PC-9 (cell line): Measurements from ENCODE around the gene ACOT2. TPM values are rescaled to one million over a fixed set of nuclear protein-coding genes. Genes with fewer than 3 reads are reported as not detected.
"Not testable (repeated sequence)": the region's sequence is repeated elsewhere in the genome, so short reads cannot be mapped to it uniquely, and the experiment has no call there.

Source experiments
- BruUV-seq: library from RNA; stranded (reverse); fragments of 400-500 nt; replicated peaks from 2 replicates; lab custom pipeline; 2021; lab: Mats Ljungman, UMichigan
- CTCF ChIA-PET: fragments of 300-600 bp; sonication (Branson Sonifier 250); formaldehyde crosslinking; loops from one replicate; lab custom pipeline; 2022; ENCODE audit warnings: antibody characterized with exemption; lab: Charles Lee
- POLR2A ChIA-PET: fragments of 300-600 bp; sonication (Branson Sonifier 250); formaldehyde crosslinking; loops from one replicate; lab custom pipeline; 2022; ENCODE audit warnings: antibody characterized with exemption; ENCODE audit not compliant: unreplicated experiment; lab: Charles Lee
- DNase-seq, 2 experiments: peaks; one replicate each; pipeline versions ENCODE4 v3.0.0 to v3.0.0-alpha.2; 2015 to 2022; ENCODE audit warnings: mixed read lengths in 1 of 2
- H2AFZ ChIP-seq: fragments of 200-600 bp; sonication (generic); 2 replicates; pipeline ENCODE4 v1.8.1; 2017; ENCODE audit warnings: antibody characterized with exemption
- H3F3A ChIP-seq: fragments of 200-600 bp; sonication (generic); 2 replicates; pipeline ENCODE4 v1.8.1; 2017; ENCODE audit warnings: antibody characterized with exemption, mild to moderate bottlenecking, low read depth; ENCODE audit not compliant: insufficient read depth
- H3K27ac ChIP-seq: fragments of 200-600 bp; sonication (generic); 2 replicates; pipeline ENCODE4 v1.6.1; 2016; ENCODE audit warnings: mixed run types
- H3K27me3 ChIP-seq: fragments of 200-600 bp; sonication (generic); 2 replicates; pipeline ENCODE4 v1.6.1; 2016; ENCODE audit warnings: low read depth, mixed run types; ENCODE audit not compliant: insufficient read depth
- H3K36me3 ChIP-seq: fragments of 200-600 bp; sonication (generic); 2 replicates; pipeline ENCODE4 v1.6.1; 2016; ENCODE audit warnings: low read depth, mixed run types
- H3K4me1 ChIP-seq: fragments of 200-600 bp; sonication (generic); replicated peaks from 2 replicates; pipeline ENCODE4 v1.6.1; 2016; ENCODE audit warnings: mixed run types; ENCODE audit not compliant: insufficient read depth
- H3K4me2 ChIP-seq: fragments of 200-600 bp; sonication (generic); 2 replicates; pipeline ENCODE4 v1.6.1; 2017; ENCODE audit warnings: mixed run types
- H3K4me3 ChIP-seq: fragments of 200-600 bp; sonication (generic); 2 replicates; pipeline ENCODE4 v1.6.1; 2016; ENCODE audit warnings: mixed run types
- H3K79me2 ChIP-seq: fragments of 200-600 bp; sonication (generic); 2 replicates; pipeline ENCODE4 v1.6.1; 2017; ENCODE audit warnings: low read depth, mixed run types
- H3K9me2 ChIP-seq: fragments of 200-600 bp; sonication (generic); 2 replicates; pipeline ENCODE4 v1.8.1; 2017; ENCODE audit warnings: mild to moderate bottlenecking; ENCODE audit not compliant: insufficient read depth
- H3K9me3 ChIP-seq: fragments of 200-600 bp; sonication (generic); 2 replicates; pipeline ENCODE4 v1.8.1; 2016; ENCODE audit warnings: low read depth; ENCODE audit not compliant: insufficient read depth
- H4K20me1 ChIP-seq: fragments of 200-600 bp; sonication (generic); 2 replicates; pipeline ENCODE4 v1.8.1; 2017; ENCODE audit not compliant: insufficient read depth
- EZH2 ChIP-seq: fragments of 200-600 bp; sonication (generic); IDR thresholded peaks from 2 replicates; pipeline ENCODE4 v1.8.0; 2017; ENCODE audit warnings: antibody characterized with exemption, low read depth
- intact Hi-C: fragments of 100-400 bp; cut with micrococcal nuclease; formaldehyde crosslinking; loops from one replicate; pipeline ENCODE4 v1.10.0; 2022; ENCODE audit not compliant: unreplicated experiment
- total RNA-seq: library from RNA; stranded (reverse); gene quantifications from 2 replicates; pipeline ENCODE4 v1.2.3, GENCODE V29; 2021
- TF ChIP-seq, protein P1 (sequence below): fragments of 200-600 bp; sonication (generic); conservative IDR thresholded peaks from 2 replicates; pipeline ENCODE4 v1.6.1; 2017; ENCODE audit warnings: mixed run types, antibody characterized with exemption, mild to moderate bottlenecking, moderate library complexity

ACOT2 gene
- total RNA-seq, 1 experiment from 2014 or later: 7.2 TPM

DNA sequence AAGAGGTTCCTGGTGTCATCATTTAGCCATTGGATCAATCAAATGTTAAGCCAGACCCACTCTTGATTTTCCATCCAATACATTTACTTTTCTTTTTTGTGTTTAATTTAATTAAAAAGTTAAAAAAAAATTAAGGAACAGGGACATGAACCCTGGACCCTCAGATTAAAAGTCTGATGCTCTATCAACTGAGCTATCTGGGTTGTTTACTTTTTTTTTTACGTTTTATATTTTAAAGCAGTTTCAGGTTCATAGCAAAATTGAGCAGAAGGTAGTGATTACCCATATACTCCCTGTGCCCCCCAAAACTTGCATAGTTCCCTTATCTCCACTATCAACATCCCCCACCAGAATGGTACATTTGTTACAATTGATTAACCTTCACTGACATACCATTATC is 19.7 kb downstream of the ACOT2 start:
- H2AFZ ChIP-seq: no peak overlapping the region
- POLR2A ChIA-PET: no interaction called here
- intact Hi-C loops: no loop called here
- TF ChIP-seq, protein P1, sequence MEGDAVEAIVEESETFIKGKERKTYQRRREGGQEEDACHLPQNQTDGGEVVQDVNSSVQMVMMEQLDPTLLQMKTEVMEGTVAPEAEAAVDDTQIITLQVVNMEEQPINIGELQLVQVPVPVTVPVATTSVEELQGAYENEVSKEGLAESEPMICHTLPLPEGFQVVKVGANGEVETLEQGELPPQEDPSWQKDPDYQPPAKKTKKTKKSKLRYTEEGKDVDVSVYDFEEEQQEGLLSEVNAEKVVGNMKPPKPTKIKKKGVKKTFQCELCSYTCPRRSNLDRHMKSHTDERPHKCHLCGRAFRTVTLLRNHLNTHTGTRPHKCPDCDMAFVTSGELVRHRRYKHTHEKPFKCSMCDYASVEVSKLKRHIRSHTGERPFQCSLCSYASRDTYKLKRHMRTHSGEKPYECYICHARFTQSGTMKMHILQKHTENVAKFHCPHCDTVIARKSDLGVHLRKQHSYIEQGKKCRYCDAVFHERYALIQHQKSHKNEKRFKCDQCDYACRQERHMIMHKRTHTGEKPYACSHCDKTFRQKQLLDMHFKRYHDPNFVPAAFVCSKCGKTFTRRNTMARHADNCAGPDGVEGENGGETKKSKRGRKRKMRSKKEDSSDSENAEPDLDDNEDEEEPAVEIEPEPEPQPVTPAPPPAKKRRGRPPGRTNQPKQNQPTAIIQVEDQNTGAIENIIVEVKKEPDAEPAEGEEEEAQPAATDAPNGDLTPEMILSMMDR: no peak
- no peak for TF ChIP-seq EZH2
- no peak overlapping the region for H3K4me2 ChIP-seq
- no peaks in the 10 kb centered on the region for H3K4me1 ChIP-seq
- H3K4me3 ChIP-seq: no peak overlapping the region
- no peaks in the 10 kb centered on the region for H4K20me1 ChIP-seq
- CTCF ChIA-PET: no interaction called here
- no peaks in the 10 kb centered on the region for H3K36me3 ChIP-seq
- H3K9me3 ChIP-seq: no peaks in the 10 kb centered on the region
- no TSS peak for BruUV-seq
- no peaks in the 10 kb centered on the region for H3K79me2 ChIP-seq
- no peak overlapping the region for H3K27ac ChIP-seq
- no peak for DNase-seq
- no peaks in the 10 kb centered on the region for H3F3A ChIP-seq
- no peaks in the 10 kb centered on the region for H3K9me2 ChIP-seq
- H3K27me3 ChIP-seq: no peaks in the 10 kb centered on the region

DNA sequence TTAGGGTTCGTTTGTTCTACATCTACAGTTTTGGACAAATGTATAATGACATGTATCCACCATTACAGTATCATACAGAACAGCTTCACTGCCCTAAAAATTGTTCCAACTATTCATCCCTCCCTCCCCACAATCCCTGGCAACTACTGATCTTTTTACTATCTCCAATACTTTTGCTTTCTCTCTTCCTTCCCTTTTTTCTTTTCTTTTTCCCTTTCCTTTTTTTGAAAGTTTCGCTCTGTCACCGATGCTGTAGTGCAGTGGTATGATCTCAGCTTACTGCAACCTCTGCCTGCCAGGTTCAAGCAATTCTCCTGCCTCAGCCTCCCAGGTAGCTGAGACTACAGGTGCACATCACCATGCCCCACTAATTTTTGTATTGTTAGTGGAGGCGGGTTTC is 20.1 kb downstream of the ACOT2 start:
- CTCF ChIA-PET: no interaction called here
- no peaks in the 10 kb centered on the region for H3K9me3 ChIP-seq
- no peaks in the 10 kb centered on the region for H3F3A ChIP-seq
- no peaks in the 10 kb centered on the region for H4K20me1 ChIP-seq
- H3K27me3 ChIP-seq: no peaks in the 10 kb centered on the region
- intact Hi-C loops: no loop called here
- H3K36me3 ChIP-seq: no peaks in the 10 kb centered on the region
- H3K4me1 ChIP-seq: no peaks in the 10 kb centered on the region
- DNase-seq: no peak
- TF ChIP-seq, protein P1: no peak
- no peak overlapping the region for H2AFZ ChIP-seq
- H3K9me2 ChIP-seq: no peaks in the 10 kb centered on the region
- POLR2A ChIA-PET: no interaction called here
- no TSS peak for BruUV-seq
- no peak overlapping the region for H3K4me3 ChIP-seq
- no peak overlapping the region for H3K4me2 ChIP-seq
- H3K27ac ChIP-seq: no peak overlapping the region
- no peaks in the 10 kb centered on the region for H3K79me2 ChIP-seq

DNA sequence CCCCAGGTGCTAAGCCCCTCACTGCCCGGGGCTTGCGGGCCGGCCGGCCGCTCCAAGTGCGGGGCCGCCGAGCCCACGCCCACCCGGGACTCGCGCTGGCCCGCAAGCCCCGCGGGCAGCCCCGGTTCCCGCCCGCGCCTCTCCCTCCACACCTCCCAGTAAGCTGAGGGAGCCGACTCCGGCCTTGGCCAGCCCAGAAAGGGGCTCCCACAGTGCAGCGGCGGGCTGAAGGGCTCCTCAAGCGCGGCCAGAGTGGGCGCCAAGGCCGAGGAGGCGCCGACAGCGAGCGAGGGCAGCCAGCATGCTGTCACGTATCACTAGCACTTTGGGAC is 21.6 kb downstream of the ACOT2 start:
- POLR2A ChIA-PET, CTCF ChIA-PET, intact Hi-C loops: not testable (repeated sequence)

DNA sequence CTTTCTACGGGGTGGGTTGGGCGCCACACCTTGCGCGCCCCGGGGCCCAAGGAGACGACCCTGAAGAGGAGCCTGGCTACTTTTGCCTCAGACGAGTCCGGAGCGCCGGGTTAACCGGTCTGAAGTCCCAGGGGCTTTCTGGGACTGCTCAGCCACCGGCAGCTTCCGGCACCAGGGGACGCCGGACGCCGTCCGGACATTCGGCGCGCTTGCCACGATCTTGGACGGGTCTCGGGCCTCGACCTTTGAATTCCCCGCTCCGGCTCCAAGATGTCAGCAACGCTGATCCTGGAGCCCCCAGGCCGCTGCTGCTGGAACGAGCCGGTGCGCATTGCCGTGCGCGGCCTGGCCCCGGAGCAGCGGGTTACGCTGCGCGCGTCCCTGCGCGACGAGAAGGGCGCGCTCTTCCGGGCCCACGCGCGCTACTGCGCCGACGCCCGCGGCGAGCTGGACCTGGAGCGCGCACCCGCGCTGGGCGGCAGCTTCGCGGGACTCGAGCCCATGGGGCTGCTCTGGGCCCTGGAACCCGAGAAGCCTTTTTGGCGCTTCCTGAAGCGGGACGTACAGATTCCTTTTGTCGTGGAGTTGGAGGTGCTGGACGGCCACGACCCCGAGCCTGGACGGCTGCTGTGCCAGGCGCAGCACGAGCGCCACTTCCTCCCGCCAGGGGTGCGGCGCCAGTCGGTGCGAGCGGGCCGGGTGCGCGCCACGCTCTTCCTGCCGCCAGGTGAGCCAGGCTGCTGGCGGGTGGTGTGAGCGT is 22.9 kb downstream of the ACOT2 start, which contains the start of gene ACOT4:
ACOT4 (plus strand) TSS at position 184 of the 760 bp plus-strand sequence; CDS start at position 271, 87 bp downstream.
- Histone ChIP-seq H3K4me3 (peak within 1 kb of the TSS; percentile 54; the same call in 1 of the 2 replicates), H3K4me2 (peak within 1 kb of the TSS; percentile 75), H3K27me3 (no peaks in the 10 kb centered on the region), H2AFZ (peak within 1 kb of the TSS; percentile 76), H3K79me2 (no peaks in the 10 kb centered on the region), H3K27ac (no peak within 1 kb of the TSS), H3K9me2 (no peaks in the 10 kb centered on the region), H4K20me1 (no peaks in the 10 kb centered on the region), H3K9me3 (no peaks in the 10 kb centered on the region), H3F3A (no peaks in the 10 kb centered on the region), H3K4me1 (no peaks in the 10 kb centered on the region), H3K36me3 (no peaks in the 10 kb centered on the region)
- ChIA-PET POLR2A (no interaction called here), CTCF (no interaction called here)
- TF ChIP-seq, protein P1: no peak
- DNase-seq: peak in 1 of 2 experiments; percentile 63
- BruUV-seq: no TSS peak
- intact Hi-C loops: no loop called here

More for the DNA sequence above, 21.6 kb downstream of the ACOT2 start:
- H3K79me2 ChIP-seq, H3K9me3 ChIP-seq, DNase-seq, BruUV-seq, H3K9me2 ChIP-seq, H3K36me3 ChIP-seq, H3K27ac ChIP-seq, H3K4me3 ChIP-seq, H3F3A ChIP-seq, H3K4me2 ChIP-seq, H3K4me1 ChIP-seq, H3K27me3 ChIP-seq, H4K20me1 ChIP-seq, H2AFZ ChIP-seq: not testable (repeated sequence)
